AG10803 (cell line): ENCODE data around the gene MUC16.

Source experiments
- DNase-seq: peaks from one replicate; pipeline ENCODE4 v3.0.0; 2010; ENCODE audit warnings: low read depth
- H3K4me3 ChIP-seq: 2 replicates; pipeline ENCODE4 v1.5.1; 2011; ENCODE audit warnings: mild to moderate bottlenecking, low read length, control low read depth
- TF ChIP-seq, protein P1 (sequence below): conservative IDR thresholded peaks from 2 replicates; pipeline ENCODE4 v1.5.1; 2011; ENCODE audit warnings: mild to moderate bottlenecking, low read length, control low read depth, inconsistent platforms

Gene MUC16

DNA sequence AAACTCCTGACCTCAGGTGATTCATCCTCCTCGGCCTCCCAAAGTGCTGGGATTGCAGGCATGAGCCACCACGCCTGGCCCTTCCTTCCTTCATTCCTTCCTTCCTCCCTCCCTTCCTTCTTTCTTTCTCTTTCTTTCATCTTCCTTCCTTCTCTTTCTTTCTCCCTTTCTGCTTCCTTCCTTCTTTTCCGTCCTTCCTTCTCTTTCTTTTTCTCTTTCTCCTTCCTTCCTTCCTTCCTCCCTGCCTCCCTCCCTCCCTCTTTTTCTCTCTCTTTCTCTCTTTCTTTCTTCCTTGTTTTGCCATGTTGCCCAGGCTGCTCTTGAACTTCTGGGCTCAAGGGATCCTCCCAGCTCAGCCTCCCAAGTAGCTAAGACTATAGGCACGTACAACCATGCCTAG, 36.5 kb upstream of the MUC16 start:
- H3K4me3 ChIP-seq: no peak overlapping the region
- no peak for DNase-seq
- TF ChIP-seq, protein P1, sequence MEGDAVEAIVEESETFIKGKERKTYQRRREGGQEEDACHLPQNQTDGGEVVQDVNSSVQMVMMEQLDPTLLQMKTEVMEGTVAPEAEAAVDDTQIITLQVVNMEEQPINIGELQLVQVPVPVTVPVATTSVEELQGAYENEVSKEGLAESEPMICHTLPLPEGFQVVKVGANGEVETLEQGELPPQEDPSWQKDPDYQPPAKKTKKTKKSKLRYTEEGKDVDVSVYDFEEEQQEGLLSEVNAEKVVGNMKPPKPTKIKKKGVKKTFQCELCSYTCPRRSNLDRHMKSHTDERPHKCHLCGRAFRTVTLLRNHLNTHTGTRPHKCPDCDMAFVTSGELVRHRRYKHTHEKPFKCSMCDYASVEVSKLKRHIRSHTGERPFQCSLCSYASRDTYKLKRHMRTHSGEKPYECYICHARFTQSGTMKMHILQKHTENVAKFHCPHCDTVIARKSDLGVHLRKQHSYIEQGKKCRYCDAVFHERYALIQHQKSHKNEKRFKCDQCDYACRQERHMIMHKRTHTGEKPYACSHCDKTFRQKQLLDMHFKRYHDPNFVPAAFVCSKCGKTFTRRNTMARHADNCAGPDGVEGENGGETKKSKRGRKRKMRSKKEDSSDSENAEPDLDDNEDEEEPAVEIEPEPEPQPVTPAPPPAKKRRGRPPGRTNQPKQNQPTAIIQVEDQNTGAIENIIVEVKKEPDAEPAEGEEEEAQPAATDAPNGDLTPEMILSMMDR: no peak

DNA sequence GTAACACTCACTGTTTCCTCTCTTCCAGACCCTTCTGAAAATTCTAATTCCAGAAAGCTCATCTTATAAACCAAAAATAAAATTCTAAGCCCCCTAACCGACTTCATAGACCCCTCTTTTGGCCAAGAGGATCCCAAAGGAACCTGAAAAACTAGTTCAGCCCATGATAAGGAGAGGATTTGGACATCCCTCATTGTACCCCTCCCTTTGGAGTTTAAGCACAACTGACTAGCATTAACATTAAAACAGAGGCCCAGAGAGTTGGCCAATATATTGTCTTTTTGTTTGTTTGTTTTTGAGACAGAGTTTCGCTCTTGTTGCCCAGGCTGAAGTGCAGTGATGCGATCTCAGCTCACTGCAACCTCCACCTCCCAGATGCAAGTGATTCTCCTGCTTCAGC, 34.2 kb upstream of the MUC16 start:
- no peak overlapping the region for H3K4me3 ChIP-seq
- TF ChIP-seq, protein P1: no peak
- DNase-seq: no peak

DNA sequence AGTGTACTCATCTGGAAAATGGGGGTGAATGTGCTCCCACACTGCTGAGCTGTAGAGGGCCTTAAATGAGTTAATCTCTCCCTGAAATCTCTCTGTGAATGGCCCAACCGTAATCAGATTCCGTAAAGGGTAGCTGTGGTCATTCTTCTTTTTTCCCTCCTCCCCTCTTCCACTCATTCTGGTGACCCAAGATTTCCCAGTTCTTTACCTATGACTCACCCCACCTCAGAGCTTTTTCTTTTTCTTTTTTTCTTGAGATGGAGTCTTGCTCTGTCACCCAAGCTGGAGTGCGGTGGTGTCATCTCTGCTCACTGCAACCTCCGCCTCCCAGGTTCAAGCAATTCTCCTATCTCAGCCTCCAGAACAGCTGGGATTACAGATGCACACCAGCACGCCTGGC, 33.3 kb upstream of the MUC16 start:
- TF ChIP-seq, protein P1: no peak
- H3K4me3 ChIP-seq: no peak overlapping the region
- DNase-seq: no peak

DNA sequence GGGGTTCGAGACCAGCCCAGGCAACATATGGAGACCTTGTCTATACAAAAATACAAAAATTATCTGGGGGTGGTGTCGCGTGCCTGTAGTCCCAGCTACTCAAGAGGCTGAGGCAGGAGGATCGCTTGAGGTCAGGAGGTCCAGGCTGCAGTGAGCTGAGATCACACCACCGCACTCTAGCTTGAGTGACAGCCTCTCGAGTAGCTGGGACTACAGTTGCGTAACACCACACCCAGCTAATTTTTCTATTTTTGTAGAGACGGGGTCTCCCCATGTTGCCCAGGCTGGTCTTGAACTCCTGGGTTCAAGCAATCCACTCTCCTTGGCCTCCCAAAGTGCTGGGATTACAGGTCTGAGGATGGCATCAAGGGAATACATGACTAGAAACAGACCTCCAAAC, 30.8 kb upstream of the MUC16 start:
- DNase-seq: no peak
- H3K4me3 ChIP-seq: no peak overlapping the region
- TF ChIP-seq, protein P1: no peak

DNA sequence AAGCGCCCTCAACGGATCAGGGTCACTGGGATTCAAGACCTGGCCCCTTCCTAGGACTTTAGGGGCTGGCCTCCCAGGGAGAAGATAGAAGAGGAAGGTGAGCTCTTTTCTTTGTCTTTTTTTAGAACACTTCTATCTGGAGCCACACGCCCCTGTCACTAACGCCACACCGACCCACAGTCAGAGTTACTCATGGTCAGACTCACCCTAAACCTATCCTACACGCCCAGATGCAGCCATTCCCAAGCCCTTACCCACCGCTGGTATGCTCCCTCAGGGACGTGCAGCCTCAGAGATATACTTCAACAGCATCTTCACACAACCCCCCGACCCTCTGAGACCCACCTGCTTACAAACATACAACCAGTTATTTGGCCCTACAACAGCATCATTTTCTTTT, 29.9 kb upstream of the MUC16 start:
- H3K4me3 ChIP-seq: no peak overlapping the region
- no peak for DNase-seq
- TF ChIP-seq, protein P1: no peak

DNA sequence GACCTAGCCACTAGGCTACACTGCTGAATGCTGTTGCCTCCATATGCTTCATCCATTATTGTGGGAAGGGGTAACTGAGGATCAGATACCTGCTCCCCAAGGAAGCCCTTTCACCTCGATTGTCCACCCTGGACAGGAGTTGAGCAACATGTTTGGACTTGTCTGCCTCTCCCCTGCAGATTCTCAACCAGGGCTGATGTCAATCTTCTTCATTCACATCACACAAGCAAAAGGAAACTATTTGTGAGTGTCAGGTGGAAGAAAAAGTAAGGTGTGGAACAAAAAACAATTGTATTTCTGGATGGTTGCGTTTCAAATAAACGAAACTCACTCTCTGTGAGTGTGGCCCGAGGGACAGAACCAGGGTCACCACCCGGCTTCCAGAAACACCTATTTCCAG, 29.5 kb upstream of the MUC16 start:
- H3K4me3 ChIP-seq: no peak overlapping the region
- no peak for DNase-seq
- TF ChIP-seq, protein P1: no peak

DNA sequence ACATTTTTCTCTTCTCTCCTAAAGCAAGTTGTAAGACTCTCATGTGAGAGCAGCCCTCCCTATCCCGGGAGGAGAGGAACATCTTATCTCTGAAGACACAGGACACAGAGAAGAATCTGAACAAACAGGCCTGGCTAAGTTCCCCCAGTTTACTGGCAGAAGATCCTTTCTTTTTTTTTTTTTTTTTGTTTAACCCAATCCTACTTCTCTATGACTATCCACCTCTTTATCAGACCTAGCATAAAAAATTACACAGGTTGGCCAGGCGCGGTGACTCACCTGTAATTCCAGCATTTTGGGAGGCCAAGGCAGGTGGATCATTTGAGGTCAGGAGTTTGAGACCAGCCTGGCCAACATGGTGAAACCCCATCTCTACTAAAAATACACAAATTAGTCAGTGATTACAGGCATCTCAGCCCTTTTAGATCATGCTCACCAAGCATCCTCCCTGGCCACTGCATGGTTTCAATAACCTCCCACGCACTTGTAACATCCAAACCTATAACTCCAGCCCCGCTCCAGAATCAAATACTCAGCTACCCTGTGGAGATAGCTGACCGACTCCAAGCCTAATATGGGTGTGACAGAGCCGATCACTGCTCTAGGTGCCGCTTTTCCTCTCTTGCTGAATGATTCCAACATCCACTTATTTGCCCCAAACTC, 27.3 kb upstream of the MUC16 start:
- H3K4me3 ChIP-seq: no peak overlapping the region
- no peak for DNase-seq
- TF ChIP-seq, protein P1: no peak
